Measurements from ENCODE around the gene GNG7. TPM values are rescaled to one million over a fixed set of nuclear protein-coding genes. Genes with fewer than 3 reads are reported as not detected.
"Not testable (repeated sequence)": the region's sequence is repeated elsewhere in the genome, so short reads cannot be mapped to it uniquely, and the experiment has no call there.

Gene GNG7
- total RNA-seq, 1 donor from 2014 or later = 0.68 TPM

DNA sequence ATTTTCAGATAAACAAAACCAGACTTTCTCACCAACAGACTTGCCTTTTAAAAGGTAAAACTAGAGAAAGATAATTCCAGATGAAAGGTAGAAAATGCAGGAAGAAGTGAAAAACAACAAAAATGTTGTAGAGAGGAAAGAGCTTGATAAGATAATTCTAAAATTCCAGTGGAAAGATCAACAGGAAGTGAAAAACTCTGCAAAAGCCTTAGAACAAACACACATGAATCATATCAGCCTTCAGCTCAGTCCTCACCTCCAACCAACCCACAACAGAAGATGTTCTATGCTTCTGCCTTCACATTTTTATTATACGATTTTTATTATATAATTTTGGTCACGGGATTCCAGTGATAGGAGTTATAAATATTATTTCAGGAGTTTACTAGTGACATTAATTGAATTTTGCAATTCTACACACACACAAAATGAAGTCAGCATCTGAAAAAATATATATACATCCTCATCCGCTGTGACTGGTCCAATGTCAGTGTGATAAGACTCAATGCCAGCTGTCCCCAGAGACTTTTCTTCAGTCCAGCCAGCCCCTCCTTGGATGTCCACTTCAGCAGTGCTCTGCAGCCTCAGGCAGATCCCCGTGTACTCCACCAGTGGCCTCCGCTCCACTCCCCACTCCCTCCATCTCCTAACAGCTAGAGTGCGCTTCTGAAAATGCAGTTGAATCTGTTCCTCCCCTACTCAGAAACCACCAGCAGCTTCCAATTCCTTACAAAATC, 168.6 kb downstream of the GNG7 start:
- no peak for ATAC-seq

DNA sequence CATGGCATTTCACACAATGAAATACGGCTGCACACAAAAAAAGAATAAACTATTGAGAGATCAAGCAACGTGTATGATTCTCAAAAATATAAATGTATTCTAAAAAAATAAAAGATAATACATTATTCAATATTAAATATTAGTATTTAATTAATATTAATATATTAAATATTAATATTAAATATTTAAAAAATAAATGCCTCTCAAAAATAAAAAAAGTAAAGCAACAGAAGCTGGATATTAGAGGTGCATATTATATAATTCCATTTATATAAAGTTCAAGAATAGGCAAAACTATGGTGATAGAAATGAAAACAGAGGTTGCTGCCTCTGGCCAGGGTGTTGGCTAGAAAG, 169.4 kb downstream of the GNG7 start:
- ATAC-seq = no peak

DNA sequence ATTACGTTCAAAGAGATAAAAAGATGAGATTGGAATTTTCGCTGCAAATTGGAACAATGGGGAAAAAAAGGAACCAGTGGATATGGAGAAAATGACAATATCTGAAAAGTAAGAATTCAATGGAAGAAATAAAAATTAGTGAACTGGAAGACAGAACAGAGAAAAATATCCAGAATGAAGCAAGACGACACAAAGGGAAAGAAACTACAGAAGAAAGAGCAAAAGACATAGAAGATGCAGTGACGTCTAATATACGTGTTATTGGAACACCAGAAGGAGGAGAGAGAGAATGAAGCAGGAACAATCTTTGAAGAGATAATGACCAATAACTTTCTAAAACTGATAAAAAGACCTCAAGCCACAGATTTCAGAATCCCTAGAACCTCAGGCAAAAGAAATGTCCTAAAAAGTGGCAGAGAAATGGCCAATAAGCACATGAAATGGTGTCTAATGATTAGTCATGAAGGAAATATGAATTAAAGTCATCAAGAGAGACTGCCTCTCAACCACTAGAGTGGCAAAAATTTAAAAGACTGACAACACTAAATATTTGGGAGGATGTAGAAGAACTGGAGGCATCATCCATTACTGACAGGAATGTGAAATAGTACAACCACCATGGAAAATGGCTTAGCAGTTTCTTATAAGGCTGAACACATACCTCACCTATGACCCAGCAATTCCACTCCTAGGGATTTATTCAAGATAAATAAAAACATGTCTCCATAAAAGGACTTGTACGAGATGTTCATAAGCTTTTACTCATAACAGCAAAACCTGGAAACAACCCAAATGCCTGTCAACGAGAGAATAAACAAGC, 170.0 kb downstream of the GNG7 start:
- ATAC-seq = peak; percentile 41

DNA sequence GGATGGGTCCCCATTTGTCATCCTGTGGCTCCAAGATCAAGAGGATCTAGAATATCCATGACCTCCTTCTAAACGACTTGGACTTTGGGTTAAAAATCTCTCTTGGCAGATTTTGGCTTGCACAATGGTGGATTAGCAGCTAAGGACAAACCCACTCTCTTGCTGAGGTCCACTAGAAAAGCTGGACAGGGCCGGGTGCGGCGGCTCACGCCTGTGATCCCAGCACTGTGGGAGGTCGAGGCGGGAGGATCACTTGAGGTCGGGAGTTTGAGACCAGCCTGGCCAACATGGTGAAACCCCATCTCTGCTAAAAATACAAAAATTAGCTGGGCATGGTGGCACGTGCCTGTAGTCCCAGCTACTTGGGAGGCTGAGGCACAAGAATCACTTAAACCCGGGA, 172.6 kb downstream of the GNG7 start:
- not testable (repeated sequence) for ATAC-seq

DNA sequence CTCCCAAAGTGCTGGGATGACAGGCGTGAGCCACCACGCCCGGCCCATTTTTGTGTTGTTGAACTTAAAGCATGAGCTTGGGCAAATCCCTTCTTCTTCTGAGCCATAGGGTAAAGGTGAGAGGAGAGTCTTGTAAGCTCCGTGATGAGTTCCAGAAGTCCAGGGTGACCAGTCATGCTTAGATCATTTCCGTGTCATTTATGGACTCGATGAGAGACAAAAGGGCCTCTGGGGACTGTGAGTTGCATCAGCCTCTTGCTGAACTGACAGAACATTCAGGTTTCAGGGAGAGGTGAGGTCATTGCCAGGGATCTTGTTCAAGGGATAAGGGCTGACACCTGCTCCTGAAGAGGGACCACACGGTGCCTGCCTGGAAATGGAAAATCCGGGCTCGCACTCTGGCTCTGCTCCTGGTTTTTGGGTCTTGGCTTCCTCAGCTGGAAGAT, 173.0 kb downstream of the GNG7 start:
- ATAC-seq = peak; percentile 84

DNA sequence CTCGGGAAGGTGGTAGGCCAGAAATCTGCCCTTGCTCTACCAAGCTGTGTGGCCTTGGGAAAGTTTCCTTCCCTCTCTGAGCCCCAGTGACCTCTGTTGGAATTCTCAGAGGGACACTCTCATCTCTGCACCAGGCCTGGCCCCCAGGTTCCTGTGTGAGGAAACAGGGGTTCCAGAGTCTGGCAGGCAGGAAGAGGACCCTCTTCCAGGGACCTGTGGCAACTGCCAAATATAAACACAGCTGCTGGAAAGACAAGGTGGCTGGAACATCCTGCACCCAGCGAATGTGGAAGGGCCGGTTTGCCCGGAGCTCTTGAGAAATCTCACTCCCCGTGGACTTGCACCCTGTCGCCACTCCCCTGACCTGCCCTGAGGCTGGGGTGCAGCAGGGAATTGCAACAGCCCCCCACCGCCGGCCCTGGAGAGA, 173.8 kb downstream of the GNG7 start:
- ATAC-seq = peak; percentile 63

DNA sequence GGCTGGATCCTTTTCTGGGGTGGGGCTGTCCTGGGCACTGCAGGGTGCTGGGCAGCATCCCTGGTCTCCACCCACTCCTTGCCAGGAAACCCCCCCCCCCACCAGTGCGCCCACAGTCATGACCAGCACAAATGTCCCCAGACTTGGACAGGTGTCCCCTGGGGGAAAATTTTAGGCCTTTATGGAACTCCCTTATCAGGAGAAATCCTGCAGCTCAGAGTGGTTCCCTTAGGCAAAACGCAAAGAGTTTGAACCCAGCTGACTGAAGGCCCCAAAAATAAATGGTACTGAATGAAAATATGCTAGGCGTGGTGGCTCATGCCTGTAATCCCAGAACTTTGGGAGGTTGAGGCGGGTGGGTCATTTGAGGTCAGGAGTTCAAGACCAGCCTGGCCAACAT, 174.8 kb downstream of the GNG7 start:
- no peak for ATAC-seq

DNA sequence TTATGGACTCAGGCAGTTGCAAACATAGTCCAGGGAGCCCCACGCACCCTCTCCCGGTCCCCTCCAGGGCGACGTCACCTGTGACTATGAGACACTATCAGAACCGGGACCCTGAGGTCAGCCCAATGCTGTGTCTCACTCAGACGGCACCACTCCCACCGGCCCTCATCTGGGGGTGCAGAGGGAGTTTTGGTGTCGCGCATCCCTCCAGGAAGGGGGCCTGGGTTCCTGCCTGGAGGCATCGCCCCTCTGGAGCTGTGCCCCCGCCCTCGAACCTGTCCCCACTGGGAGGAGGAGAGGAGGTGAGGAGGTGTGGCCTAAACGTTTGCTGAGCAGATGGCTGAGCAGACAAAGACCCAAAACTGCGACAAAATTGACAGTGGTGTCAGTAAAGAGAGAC, 175.3 kb downstream of the GNG7 start:
- ATAC-seq = no peak

DNA sequence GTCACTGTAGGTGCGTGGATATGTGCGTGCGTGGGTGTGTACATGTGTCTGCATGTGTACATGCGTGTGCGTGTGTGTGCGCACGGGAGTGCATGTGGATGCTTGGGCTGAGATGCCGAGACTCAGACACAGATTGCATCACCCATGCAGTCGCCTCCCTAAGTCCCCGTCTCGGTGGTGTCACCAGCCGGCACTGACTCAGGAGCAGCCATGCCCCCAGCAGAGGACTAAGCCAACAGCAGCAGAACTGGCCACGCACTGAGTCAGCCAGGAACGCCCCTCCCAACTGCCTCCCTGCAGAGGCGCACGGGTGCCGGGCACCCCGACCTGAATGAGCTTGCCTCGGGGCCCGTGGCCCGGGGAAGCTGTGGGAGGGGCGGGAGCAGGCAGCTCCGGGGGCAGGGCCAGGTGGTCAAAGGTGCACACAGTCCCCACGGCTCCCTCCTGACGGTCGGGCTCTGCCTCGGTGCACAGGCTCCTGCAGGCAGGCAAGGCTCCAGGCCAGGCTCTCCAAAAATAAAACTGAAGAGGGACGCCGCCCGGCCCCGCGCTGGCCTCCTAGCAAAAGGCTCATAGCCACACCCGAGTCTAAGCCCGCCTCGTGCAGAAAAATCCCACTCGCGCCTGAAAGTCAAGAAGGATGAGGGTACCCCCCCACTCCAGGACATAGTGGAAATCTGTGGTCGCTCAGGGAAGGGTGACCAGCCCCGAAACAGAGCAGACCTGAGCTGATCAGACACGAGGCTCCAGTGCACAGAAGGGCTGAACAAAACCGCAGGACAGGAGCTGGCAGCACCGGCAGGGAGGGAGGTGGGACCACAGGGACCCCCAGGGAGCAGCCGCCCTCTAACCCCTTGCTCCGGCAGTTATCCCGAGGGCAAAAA, 177.4 kb downstream of the GNG7 start:
- peak; percentile 90 for ATAC-seq

DNA sequence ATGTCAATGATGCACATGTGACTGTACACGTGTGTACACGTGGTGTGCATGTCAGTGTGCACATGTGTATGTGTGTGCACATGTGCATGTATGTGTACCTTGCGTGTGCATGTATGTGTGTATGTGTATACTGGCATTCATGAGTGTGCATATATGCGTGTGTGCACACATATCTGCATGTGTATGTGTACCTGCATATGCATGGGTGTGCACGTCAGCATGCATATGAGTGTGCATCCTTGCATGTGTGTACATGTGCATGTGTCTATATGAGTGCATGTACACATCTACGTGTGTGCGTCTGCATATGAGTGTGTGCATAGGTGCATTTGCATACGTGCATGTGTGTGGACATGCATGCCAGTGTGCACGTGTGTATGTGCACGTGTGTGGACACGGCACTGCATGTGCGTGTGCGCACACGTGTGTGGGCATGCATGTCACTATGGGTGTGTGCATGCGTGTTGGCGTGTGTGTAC, 178.1 kb downstream of the GNG7 start:
- ATAC-seq = no peak

DNA sequence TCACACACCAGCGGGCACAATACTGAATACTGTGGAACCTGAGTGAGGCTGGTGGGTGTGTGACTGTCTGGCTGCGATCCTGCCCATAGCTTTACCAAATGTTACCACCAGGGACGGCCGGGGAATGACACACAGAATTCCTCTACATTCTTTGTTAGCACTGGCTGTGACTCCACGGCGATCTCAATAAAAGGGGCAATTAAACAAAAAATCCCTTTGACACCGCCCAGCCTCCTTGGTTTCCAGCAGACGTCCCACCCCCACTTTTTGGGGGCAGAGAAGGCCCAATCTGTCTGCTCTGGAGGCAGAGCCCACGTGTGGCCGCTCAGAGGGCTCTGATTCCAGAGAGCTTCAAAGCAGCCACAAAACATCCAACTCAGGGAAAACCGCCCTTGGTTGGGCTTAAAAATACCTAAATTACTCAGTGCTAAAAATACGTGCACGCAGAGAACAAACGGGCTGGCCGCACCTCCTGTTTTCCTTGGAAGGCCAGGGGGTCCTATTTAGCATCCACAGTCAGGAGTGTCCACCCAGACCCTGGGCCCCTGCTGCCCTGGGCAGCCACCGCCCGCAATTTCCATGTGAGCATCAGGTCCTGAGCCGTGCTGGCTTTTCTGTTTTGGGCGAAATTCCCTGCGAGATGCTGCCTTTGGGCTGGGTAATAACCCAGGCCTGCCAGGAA, 178.7 kb downstream of the GNG7 start:
- no peak for ATAC-seq

DNA sequence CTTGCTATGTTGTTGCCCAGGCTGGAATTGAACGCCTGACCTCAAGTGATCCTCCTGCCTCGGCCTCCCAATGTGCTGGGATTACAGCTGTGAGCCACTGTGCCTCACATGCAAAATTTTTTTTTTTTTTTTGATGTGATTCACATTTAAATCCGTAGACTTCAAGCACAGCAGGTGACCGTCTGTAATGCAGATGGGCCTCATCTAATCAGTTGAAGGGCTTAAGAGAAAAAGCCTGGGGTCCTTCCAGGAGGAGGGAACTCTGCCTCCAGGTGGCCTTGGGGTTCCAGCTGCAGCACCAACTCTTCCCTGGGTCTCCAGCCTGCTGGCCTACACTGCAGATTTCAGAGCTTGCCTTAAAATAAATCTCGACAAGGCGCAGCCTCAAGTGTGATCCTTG, 183.0 kb downstream of the GNG7 start:
- no peak for ATAC-seq

DNA sequence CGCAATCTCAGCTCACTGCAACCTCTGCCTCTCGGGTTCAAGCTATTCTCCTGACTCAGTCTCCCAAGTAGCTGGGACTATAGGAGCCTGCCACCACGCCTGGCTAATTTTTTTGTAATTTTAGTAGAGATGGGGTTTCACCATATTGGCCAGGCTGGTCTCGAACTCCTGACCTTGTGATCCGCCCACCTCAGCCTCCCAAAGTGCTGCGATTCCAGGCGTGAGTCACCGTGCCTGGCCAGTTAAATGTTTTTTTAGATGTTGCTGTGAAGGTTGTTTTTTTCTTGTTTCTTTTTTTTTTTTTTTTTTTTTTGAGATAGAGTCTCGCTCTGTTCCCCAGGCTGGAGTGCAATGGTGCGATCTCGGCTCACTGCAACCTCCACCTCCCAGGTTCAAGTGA, 183.6 kb downstream of the GNG7 start:
- not testable (repeated sequence) for ATAC-seq

DNA sequence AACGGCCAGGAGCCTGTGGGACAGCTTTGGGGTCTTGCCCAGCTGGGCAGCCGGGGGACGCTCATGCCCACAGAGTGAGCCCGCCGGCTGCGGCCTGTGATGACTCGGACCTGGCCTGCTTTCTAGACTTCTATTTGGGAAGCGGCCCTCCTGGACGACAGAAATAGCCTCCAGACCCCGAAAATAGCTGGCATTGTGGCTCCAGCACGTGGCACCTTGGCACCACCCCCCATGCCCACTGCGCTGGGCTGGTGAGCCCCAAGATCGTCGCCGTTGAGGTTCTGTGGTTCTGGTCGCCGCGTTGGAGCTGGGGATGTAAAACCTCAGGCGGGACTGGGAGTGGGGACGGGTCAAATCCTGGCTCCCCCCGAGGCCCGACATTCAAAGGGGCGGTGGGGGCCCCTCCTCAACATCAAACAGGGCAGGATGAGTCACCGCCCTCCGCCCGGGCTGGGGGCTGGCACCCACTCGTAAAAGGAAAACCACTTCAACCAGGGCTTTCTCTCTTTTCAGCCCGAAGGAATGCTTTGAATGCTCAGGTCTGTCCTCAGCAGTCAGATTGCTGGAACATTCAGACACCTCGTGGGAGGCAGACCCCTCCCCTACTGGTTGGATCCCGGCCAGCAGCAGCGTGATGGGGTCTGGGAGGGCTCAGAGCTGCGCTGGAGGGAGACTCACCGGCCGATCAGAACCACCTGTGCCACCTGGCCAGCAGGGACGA, 184.5 kb downstream of the GNG7 start:
- ATAC-seq = no peak

DNA sequence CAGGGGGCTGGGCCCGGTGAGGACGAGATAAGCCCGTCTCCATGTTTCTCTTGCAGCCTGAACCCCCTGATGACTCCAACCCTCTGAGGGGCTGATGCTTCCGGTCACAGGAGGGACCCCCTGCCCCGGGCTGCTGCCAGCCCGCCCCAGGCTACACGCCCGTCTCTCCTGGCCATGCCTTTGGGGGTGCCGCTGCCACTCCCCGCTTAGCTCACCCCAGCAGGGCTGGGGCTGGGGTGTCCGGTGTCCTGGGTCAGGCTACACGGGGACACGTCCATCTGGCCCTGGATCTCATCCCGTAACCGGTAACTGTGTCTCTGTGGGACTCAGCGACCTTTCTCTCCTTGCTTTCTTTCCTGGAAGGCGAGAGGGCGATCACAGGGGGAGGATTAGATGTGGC, 185.8 kb downstream of the GNG7 start:
- ATAC-seq = no peak

DNA sequence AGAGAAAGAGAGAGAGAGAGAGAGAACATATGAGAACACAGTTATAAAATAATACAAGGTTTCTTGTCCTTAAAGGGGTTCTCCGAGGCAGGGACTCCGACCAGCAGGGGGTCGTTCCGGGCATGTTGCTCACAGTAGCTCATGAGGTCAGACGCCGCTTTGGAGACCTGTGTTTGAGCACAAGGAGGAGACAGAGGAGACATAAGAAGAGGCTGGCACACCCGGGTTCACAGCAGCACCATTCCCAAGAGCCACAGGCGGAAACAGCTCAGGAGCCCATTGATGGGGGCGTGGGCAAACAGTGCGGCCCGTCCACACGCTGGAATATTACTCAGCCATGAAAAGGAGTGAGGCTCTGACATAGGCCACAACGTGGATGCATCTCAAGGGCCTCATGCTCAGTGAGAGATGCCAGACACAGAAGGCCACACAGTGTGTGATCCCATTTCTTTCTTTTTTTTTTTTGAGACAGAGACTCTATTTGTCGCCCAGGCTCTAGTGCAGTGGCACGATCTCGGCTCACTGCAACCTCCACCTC, 187.4 kb downstream of the GNG7 start:
- no peak for ATAC-seq

DNA sequence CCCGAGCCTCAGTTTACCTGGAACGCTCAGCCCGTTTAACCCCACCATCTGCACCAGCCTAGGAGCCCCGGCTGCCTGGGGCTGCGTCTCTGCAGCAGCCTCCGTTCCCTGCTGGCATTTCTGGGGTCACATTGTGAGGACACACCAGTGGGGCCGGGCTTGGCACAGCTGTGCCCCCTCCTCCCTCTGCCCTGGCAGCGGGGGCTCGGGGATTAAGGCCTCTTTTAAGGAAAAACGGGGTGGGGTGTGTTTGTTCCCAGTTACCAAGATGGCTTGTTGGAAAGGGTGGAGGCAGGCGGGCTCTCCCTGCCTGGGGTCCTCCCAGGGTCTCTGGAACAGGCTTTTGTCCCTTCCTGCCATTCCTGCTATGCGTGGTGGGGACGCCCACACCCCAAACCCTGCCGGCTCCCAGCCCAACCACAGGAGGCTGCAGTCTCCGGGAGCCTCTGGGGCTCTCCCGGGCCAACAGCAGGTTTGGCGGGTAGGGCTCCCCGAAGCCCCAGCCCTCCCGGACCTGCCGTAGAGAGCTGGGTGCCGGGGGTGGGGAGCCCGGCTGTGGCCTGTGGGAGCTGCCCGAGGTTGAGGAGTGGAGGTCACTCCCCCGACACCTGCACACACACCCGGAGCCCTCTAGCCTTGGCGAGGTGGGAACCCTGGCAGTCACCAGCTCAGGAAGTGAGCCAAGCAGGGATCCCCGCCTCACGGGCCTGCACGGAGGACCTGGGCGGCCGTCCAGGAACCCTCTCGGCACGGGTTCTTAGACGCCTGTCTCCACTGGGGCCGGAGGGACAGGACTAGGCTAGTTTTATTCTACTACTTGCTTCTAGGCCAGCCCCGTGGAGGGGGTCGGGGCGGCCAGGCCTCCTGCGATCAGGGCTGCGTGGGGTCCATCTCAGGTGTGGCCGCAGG, 189.7 kb downstream of the GNG7 start:
- peak; percentile 82 for ATAC-seq

DNA sequence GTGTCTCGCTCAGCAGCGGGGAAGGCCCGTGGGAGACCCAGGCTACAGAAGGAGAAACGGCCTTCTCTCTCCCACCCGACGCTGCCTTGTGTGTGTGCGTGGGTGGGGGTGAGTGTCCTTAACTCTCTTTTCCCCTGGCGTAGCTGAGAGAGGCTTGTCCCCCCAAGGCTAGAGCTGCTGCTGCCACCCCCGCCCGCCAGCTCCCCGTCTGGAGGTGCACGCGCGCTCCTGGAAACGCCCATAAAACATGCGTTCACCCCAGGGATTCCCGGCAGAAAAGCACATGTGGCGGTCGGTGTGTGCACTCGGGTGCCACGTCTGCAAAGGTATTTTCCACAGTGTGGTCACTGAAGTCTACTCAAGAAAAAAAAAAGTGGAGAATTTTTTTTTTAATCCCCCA, 190.5 kb downstream of the GNG7 start:
- ATAC-seq = peak; percentile 7

DNA sequence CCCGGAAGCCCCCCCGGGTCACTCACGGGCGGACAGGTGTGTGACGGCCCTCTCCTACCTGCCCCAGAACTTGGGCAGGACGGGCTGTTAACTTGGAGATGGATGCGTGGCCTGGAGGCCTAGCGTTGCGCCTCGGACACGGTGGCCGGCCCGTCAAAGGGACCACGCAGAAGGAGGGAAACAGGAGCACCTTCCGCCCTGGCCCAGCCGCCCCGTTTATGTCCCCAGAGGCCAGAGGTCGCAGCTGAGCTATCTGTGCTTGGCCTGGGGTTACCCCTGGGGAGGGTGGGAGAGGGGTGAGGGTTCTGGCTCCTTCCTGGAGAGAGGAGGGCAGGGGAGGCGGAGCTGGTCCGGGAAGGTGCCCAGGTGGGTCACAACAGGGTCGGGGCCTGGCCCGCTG, 190.9 kb downstream of the GNG7 start:
- peak; percentile 2 for ATAC-seq

DNA sequence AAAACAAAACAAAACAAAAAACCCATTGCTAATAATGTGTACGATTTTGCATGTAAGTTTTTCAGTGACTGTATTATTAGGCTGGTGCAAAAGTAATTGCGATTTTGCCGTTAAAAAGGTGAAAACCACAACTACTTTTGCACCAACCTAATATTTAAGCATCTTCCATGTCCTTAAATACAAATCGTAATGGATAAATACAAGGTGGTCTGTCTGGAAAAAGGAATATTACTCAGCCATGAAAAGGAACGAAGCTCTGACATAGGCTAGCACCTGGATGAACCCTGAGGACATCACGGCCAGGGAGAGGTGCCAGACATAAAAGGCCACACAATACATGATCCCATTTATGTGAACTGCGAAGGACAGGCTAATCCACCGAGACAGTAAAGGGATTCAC, 193.4 kb downstream of the GNG7 start:
- ATAC-seq = no peak
